GM19463 (cell line): ENCODE results near the gene STK24.

Source experiments
- ATAC-seq: cut with Tn5 transposase; IDR thresholded peaks from one replicate; pipeline ENCODE4 v1.9.1; 2021; ENCODE audit warnings: mild to moderate bottlenecking, moderate library complexity; ENCODE audit not compliant: unreplicated experiment

STK24 gene

DNA sequence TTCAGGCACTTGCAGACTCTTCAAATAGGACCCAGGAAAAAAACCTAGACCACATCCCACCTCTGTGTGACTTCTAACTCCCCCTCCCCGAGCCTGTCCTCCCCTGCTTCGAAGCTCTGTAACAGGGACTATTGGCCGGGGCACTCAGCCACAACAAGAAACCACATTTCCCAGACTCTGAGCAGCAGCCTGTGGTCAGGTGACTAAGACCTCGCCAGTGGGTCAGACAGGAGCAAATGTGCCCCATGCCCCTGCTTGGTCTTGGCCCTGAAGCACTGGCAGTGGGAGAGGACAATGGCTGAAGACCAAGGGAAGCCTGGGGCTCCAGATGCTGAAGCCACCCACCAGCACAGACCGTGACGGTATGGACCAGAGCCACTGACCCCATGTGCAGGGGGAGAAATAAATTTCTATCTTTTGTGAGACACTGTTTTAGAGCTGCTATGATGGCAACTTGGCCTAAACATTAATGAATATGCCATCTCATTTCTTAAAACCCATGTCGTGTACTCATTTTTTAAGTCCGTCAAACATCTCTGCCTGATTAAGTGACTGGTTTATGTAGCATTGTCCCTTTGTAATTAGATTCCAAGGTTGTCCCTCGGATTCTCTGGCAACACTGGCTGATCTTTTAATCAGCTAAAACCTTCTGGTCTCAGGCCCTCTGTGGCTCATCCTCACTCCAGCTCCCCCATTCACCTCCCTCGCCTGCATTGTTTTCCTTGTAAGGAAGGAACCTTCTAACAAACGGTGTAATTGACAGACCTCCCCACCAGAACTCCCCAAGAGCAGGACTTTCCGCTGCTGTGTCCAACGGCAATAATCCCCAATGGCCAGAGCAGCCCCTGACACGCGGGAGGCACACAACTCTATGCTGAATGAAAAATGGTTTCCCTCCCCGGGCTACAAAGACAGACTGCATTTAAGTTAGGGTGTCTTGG is 98.4 kb downstream of the STK24 start:
- peak; percentile 48 for ATAC-seq

DNA sequence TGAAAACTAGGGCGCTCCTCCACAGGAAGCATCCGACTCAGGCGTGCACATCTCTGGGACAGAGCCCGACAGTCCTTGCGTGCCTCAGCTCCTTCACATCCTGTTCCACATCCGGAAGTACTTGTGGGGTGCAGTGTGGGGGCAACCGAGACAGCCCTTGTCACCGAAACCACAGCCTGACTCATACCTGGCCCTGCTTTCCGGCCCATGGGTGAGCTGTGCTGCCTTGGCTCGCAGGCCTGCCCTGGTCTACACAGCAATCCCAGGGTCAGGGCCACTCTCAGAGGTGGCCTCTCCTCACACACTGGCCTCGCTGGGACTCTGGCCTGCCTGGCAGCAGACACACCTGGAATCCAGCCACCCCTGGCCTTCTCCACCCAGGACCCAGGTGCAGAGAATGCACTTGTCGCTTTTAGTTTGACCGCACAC is 100.4 kb downstream of the STK24 start:
- peak; percentile 89 for ATAC-seq

DNA sequence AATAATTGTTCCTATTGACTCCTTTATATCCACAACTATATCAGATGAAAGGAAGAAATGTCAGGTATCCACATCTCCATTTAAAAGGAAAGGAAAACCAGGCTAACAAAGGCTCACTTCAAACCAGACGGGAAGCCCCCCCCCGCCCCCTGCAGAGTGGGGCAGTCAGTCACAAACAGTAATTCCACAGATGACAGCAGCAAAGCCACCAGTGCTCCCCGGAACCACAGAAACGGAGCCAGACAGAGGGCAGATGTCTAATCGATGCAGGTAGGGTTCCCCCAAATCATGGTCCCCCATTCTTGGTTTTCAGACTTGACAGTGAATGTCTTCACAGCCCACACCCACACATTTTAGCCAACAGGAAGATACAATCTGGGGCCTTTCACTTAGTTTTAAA is 100.8 kb downstream of the STK24 start:
- peak; percentile 22 for ATAC-seq

DNA sequence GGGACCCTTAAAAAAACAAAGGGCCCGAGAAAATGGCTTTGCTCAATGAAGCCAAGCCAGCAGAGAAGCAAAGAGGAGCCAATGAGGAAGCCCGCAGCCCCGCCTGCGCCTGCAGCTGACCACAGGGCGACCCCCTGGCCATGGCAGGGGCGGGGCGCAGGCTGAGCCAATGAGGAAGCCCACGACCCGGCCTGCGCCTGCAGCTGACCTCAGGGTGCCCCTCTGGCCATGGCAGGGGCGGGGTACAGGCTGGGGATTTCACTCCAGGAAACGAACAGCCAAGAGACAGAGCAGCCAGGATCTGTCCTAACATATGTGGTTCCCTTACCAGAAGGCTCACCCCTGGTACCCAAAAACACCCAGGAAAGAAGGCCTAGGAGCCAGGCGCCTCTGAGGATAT is 101.4 kb downstream of the STK24 start:
- ATAC-seq: no peak

DNA sequence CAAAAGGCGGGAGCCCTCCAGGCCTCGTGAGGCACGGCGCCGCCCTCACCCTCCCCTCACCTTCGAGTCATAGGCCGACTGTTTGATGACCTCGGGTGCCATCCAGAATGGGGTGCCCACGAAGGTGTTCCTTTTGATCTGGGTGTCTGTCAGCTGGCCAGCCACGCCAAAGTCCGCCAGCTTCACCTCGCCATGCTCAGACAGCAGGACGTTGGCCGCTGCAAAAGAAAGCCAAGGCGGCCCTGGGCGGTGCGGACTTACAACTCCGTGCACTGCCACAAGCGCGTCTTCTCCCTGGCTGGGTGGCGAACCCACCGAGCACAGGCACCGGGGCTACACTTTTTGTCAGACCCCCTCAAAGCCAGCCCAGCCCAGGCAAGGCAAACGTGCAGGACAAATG is 102.1 kb downstream of the STK24 start:
- no peak for ATAC-seq

DNA sequence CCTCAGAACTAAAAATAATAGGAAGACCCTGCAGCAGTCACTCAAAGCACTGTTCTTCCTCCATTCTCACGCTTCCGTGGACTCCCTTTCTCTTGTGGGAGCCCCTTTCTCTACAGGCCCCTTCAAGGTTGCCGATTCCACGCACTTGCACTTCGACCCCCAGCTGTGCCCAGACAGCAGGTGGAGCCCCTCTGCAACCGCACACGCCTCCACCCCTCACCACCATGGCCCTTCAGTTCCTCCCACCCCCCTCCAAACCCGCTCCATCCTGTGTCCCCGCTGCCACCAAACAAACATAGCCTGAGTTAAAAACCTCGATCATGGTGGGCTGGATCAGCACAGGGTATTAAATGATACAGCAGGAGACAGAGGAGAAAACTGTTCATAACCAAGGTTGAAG is 102.6 kb downstream of the STK24 start:
- ATAC-seq: no peak

DNA sequence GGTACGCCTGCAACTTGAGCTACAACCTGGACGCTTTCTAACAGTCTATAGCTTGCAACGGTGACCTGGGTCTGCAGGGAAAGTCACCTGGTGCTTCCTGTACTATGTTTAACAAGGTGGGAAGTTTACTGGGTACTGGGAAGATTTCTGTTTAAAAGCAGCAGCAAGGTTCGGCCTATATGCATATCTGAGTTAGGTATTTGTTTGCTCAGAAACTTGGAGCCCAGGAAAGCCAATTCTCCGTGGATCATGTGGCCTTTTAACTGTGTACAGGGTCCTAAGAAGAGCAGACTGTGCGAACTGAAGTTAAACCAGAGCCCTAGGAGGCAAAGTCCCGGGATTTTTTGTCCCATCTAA is 103.1 kb downstream of the STK24 start:
- ATAC-seq: no peak

DNA sequence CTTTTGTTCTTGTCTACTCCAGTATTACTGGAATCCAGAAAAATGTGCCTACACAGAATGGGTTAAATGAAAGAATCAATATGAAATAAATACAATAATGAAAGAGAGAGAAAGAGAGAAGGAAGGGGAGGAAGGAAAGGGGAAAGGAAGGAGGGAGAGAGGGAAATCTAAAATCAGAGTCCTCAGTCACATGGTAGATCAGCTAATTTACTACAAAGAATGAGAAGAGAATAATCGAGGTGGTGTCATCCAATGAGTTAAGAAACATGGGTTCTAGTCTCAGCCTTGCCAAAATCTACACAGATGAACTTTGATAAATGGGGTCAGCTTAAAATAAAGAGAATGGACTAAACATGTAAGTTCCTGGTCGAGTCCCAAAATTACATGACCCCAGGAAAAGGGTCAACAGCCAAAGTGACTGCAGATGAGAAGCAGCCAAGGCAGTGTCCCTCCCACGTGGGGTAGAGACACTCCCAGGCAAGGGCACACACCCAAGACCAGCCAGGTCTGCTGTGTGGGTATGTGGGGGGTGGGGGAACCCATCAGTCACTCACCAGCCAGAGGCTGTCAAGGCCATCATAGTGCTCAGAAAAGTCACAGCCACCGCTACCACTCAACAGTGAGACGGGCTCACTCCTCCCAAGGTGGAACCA is 103.6 kb downstream of the STK24 start:
- ATAC-seq: no peak

DNA sequence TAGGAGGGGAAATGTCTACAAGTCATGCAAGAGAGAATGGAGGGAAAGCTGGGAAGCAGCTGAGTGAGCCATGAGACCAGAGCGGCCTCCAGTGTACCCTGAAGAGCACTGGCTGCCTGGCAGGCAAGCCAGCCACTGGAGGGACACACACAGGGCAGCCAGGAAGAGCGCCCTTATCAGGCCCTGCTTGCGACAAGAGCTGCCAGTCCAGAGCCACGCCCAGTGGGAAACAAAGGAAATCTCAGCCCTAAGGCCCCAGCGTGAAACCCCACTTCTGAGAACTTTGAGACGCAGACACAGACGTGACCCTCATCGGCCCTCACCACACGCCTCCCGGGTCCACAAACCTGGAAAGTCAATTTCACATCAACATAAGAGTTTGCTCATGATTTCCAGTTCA is 105.0 kb downstream of the STK24 start:
- no peak for ATAC-seq

DNA sequence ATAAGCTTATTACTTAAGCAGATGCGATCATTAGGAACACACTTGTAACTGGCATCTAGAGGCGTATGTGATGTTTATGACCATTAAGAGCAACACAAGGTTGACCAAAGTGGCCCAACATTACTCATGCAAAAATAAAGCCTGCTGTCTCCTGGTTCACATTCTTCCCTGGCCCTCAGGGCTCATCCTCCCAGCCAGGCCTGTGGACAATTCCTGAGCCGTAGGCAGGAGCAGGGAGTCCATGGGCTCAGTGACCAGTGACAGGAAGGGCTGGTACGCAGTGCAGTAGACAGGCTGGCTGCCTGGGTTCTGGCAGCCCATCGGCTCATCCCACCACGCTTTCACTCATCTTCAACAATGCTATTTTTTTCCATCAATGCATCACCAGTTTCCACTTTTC is 106.0 kb downstream of the STK24 start:
- ATAC-seq: no peak

DNA sequence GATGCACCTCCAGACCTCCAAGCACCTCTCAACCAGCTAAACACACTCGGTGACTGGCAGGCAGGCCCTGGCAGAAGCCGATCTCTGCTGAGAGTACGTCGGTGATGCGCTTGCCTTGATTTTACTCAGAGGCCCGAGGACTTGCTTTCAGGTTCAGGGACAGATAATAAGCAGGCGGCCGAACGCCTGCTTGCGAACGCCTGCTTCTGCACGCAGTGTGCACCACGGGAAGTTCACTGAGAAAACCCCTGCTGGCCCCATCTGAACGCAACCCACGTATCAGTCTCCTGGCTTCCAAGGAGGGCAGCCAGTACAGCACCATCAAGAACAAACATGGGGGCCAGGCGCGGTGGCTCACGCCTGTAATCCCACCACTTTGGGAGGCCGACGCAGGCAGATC is 108.0 kb downstream of the STK24 start:
- ATAC-seq: no peak

DNA sequence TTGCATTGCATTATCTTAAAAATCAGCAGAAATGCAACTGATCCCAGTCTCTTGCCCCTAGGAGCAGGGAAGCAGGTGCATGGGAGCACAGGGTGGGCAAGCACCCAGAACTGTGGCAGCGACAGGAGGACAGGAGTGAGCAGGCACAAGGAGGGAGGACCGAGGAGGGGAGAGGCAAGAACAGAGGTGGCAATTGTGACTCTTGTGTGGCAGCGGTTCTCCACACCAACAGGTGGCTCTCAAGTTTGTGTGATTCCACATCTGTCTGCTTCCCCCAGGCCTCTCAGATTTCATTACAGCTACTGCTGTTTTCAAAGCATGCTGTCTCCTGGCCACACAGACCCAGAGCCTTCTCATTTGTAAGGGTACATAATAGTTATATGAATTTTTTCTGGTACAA is 108.5 kb downstream of the STK24 start:
- ATAC-seq: no peak

DNA sequence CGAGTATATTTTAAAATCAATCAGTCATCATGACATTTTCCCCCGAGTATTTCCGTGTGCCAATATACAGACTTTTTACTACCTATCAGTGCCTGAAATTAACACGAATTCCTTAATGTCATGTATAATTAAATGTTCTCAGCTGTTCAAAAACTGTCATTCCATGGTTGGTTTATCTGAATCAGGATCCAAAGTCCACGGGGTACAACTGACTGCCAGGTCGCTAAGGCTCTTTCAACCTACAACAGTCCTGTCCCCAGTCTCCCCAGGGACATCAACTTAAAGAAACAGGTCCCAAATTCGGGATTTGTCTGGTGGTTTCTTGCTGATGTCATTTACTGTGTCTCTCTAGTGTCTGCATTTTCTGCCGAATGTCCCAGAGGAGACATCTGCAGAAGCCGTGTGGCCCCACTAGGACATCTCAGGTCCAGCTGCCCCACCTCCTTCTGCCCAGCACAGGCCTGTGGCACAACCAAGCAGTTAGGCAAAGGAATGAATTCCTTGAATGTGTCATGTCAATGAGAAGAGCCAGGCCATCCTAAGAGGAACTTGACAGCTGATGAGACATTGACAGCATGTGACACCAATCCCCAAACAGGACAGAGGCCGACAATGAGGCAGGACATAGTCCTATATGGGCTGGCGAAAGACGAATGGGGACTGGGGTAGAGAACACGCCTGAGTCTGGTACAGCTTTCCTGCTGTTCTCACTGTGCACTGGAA is 109.5 kb downstream of the STK24 start:
- no peak for ATAC-seq

DNA sequence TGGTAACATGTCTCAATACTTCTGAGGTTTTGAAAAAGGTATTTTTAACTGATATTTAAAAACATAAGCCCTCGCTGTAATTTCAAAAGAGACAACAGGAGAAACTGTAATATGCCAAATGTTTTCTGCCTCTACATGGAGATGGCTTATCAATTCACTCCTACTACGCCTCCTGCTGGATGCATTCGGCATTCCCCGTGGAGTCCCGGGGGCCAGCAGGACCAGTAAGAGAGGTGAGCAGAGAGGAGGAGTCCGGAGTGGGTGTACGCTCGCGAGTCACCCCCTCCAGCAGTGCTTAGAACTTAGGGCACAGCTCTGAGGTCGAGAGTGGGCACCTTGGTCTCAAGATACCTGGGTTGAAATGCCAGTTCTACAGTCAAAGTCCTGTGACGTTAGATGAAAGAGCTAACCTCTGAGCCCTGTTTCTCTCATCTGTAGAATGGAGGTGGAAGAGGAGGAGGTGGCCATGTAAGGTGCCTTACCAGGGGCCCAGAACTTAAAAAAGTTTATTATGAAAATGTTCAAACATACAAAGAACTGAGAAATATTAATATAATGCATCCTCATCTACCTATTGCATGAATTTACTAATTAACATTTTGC is 110.2 kb downstream of the STK24 start:
- ATAC-seq: no peak

DNA sequence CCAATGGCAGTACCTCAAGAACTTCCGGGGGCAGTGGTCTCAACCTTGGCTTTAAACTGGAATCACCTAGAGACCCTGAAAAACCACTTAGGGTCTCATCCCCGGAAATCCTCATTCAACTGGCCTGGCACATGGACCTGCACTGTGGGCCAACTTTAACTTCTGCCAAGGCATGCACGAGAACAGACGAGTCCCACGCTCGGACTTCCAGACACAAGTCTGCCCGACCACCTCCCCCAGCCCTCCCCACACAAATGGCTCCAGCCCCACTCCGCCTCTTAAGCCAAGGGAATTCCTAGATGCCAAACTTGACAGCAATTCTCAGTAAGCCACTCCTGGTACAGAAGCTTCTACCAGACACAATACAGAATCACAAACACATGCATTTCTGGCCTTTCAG is 114.0 kb downstream of the STK24 start:
- no peak for ATAC-seq

DNA sequence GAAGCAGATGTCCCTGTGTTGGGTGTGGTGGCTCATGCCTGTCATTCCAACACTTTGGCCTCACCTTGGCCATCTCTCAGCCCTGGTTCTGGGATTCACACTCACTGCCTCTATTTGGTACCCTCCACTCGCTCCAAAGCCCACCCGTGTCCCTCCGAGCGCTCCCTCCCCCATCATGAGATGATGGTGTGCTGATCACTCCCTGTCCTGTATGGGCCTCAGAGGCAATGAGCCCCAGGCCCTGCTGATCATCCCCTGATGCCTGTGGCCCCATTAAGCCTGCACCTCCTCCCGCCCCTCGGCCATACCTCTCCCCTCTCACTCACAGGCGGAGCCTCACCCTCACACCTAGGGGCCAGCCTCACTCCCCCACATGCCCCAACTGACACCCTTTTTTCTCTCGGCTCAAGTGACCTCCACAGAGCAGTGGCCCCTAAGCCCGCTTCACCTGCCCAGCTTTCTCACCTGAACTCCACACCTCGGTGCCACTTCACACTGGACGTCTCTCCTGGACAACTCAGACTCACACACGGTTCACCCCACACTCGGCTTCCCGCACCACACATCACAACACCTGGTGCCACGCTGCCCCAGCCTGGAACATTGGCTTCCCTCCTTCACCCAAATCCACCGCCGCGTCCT is 114.5 kb downstream of the STK24 start:
- ATAC-seq: no peak

DNA sequence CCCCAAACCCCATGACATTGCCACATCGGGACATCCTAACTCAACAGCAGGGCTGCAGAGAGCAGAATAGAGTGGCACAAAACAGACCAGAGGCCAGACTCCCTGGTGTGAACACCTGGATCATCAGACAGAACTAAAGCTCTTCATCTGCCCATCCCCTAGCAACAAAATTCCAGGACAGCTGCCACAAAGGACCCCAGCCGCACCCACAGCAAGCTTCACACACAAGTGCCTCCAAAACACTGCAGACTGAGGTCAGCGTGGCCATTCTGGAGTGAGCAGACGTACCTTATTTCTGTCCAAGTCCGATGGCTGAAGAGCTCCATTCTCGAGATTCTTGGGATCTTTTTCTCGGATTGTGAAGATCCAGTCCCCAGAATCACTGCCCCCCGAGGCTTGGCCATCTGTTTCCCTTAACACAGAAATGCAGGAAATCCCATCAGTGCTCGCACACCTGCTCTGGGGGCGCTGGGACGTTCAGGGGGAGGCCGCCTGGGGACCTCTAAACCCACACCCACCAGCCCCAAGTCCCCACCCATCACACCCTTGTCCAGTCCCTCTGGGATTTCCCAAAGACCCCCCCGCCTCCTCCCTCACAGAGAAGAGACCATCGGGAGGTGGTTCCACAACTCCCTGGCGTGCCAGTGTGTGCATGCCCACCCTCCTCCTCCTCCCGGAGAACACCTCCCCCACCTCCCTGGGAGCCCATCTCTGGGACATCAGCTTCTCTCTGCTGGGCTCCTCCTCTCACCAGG is 115.2 kb downstream of the STK24 start:
- ATAC-seq: no peak

DNA sequence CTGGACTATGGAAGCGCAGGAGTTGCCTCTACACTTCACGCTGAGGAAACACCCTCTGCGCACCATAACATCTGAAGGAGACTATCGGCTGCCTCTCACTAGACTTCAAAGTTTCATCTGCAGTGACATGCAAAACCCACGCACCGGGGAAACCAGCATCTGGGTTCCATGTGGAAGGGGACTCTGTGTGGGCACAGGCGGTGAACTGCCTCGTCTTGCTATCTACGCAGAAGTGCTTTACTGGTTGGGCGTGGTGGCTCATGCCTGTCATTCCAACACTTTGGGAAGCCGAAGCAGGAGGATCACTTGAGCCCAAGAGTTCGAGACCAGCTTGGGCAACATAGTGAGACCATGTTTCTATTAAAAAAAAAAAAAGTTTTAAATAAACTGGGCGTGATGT is 116.4 kb downstream of the STK24 start:
- ATAC-seq: no peak

DNA sequence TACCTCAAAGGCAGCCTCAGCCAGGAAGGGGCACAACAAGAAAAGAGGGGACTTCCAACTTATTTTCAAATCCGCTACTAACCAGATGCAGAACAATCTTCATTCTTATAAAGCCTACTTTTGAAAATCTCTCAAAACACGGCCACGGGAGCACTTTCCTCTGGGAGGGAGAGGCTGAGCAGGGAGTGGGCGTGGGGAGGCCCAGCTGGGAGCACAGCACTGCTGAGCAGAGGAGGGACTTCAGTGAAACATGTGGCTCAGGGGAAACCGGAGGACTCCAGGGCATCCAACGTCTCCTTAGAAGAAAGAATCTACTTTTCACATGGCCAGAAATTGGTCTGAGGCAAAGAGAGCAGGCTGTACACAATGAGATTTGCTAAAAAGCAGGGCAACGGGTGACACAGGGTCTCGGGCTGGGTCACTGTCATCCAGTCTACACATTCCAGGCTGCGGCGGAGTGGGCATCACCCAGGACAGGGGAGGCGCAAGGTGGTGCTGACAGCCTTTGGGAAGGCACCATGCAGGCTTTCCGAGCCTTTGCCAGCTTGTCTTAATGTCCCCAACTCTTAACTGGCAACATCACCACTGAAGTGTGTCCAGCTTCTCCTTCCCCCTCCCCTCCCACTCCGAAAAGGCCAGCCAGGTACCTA is 117.1 kb downstream of the STK24 start:
- no peak for ATAC-seq
